Activated CD4-positive, alpha-beta T cell treated with anti-CD3 and anti-CD28 coated beads, Interleukin-2, amount 50 U/mL, for 4 hours (primary cell): ENCODE data around the gene BARHL2.

Experiments used
- DNase-seq, 2 experiments: peaks; one replicate each; pipeline ENCODE4 v3.0.0-alpha.2; 2020

BARHL2 gene

GRCh38 chr1:90724361-90724760, 7.3 kb upstream of the BARHL2 start:
- DNase-seq: no peak

DNA sequence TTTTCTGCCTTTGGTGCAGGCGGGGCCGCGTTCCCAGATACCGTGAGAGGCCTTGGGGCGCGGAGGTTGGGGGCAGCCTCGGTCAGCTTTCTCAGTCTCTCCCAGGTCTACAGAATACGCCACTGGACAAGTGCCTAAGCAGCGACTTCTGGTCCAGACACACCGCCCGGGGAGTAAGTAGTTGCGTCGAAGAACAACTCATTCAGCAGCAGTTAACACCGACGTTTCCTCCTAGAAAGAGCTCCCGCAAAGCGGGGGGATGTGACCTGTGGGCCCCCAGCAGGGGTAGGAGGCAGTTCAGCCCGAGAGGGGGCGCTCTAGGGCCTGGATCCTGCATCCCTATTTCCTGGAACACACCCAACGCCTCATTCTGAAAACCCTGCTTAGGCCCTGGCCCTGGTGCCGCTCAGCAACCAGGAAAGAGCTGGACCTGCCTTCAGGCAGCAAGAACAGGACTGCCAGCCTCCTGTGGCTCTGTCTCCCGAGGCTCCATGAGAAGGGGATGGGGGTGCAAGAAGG, 6.5 kb upstream of the BARHL2 start:
- no peak for DNase-seq

GRCh38 chr1:90722874-90723589, 5.9 kb upstream of the BARHL2 start:
- DNase-seq: no peak

GRCh38 chr1:90721210-90722194, 4.4 kb upstream of the BARHL2 start:
- DNase-seq: peak; percentile 36 to 41

DNA sequence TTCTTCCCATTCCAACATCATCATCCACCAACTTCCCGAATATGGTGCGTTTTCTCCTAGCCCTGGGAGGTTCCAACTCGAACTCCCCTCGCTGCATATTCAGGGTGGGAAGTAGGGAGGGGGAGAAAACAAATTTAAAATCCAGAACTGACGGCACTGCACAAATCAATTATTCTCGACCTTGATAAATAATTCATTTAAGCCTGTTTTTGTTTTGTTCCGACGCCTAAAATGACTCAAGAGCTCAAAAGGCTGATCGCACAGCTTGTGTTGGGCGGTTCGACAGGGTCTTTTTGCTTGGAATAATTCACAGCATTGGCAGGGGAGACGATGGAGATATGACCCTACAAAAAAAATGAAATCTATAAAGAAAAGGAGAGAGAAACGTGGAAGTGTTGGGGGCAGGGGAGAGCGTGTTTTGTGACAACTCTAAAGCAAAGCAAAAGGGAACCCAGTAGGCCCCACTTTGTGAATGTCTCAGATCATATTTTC, 3.1 kb upstream of the BARHL2 start:
- DNase-seq: no peak

- no peak for DNase-seq
Measured at GRCh38 chr1:90719330-90720144, 2.4 kb upstream of the BARHL2 start.

- DNase-seq: no peak
Measured at GRCh38 chr1:90718411-90719329, 1.6 kb upstream of the BARHL2 start.

DNA sequence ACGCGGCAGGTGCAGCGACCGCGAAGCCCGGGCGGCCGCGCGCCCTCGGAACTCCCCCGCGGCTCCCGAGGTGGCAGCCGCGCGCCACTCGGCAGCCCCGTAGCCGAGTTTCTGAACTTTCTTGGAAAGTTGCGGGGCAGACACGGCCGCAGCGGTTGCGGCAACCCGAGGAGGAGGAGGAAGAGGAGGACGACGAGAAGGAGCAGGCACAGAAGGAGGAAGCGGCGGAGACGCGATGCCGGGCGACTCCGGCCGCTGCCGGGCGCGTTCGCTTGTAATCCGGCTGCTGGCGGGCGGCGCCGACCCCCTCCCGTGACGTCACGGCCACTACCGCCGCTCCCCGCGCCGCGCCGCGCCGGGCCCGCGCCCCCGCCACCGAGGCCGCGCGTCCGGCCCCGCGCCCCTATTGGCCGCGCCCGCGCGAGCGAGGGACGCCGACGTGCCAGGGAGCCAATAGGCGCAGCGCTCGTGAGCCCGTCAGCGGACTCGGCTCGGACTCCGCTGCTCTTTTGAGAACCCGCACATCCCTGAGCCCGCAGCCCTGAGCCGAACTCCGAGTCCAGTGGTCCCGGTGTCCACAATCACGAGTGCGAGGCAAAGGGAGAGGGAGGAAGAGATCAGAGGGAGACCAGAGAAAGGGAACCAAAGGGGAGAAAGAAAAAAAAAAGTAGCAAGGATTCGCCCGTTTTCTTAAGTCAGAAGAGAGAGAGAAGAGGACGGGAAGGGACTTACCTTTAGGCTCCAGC, 736 bp upstream of the BARHL2 start:
- no peak for DNase-seq

GRCh38 chr1:90717356-90717664, 208 bp upstream of the BARHL2 start:
- DNase-seq: no peak

- no peak for DNase-seq
Measured at GRCh38 chr1:90716243-90716551, 905 bp downstream of the BARHL2 start.

GRCh38 chr1:90715309-90715708, 1.8 kb downstream of the BARHL2 start:
- DNase-seq: no peak

DNA sequence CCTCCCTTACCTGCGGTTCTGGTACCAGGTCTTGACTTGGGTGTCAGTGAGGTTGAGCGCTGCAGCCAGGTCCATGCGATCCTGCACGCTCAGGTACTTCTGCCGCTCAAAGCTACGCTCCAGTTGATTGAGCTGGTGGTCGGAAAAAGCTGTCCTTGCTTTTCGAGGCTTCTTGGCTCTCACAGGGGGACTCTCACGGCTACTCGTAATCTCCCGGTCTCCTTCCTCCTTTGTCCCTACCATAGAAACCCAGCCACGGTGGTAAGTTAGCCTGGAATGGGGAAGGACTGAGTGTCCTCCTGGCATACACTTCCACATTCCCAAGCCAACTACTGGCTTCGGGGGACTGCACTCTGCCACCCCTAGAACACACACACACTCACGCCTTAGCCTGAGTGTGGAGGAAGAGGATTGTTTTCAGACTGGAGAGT, 2.6 kb downstream of the BARHL2 start:
- no peak for DNase-seq

DNA sequence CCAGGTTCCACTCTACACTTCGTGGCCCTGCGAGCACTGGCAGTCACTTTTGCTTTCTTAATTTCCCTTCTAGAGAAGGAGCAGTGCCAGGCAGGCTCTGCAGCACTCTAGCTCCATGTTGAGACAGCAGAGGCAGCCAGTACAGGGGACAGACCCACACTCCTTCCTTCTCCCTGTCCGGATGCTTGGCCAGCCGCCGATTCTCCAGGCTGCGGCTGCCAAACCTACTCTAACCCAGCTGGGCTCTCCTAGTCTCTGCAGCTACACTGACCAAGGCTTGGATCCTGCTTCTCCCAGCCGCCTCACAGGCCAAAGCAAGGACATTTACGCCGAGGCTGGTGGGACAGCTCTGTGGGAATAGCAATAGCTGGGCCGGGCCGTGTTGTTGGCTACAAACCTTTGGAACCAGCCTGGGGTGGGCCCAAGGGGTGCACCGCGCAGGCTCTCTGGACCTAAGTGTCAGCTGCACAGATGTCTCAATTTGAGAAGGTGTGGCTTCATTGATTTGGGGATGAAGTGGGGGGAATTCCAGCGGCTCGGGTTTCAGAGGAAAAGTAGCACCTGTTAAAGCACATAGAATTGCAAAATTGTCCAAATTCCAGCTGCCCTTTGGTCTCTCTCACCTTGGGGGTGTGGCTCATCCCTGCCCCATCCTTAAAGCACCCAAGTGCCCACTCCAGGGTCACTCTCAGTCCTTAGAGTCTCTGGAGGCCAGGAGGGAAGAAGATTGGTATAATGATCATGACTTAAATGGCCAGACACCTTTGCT, 3.2 kb downstream of the BARHL2 start:
- DNase-seq: no peak

GRCh38 chr1:90712915-90713730, 4.0 kb downstream of the BARHL2 start:
- no peak for DNase-seq

DNA sequence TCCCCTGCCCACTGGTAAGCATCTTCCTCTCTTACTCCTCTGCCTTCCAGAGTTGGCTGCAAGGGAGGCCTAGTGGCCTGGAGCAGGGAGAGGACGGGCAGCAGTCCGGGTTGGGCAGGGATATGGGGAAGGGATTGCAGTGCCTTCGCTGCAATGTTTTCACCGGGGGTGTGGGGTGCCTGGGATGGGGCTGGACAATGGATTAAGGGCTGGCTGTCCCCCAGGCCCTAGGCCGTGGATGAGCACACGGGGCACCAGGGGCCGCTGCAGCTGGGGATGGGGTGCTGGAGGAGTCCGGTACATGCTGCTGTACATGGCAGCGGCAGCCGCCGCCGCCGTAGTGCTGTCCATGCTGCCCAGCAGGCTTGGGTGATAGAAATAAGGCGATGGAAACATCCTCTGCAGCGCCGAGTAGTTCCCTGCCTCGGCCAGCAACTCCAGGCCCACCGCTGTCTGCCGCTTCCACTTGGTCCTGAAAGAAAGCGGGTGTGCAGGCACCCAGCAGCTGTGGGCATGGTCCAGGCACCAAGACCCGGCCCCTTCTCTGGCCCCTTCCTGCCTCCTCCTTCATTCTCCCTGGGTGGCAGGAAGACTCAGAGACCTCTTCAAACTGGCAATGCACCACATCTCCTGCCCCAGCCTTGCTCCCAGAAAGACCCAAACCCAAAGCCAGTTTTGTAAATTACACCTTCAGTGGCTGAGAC, 4.8 kb downstream of the BARHL2 start:
- DNase-seq: no peak

GRCh38 chr1:90711696-90712095, 5.4 kb downstream of the BARHL2 start:
- DNase-seq: no peak

DNA sequence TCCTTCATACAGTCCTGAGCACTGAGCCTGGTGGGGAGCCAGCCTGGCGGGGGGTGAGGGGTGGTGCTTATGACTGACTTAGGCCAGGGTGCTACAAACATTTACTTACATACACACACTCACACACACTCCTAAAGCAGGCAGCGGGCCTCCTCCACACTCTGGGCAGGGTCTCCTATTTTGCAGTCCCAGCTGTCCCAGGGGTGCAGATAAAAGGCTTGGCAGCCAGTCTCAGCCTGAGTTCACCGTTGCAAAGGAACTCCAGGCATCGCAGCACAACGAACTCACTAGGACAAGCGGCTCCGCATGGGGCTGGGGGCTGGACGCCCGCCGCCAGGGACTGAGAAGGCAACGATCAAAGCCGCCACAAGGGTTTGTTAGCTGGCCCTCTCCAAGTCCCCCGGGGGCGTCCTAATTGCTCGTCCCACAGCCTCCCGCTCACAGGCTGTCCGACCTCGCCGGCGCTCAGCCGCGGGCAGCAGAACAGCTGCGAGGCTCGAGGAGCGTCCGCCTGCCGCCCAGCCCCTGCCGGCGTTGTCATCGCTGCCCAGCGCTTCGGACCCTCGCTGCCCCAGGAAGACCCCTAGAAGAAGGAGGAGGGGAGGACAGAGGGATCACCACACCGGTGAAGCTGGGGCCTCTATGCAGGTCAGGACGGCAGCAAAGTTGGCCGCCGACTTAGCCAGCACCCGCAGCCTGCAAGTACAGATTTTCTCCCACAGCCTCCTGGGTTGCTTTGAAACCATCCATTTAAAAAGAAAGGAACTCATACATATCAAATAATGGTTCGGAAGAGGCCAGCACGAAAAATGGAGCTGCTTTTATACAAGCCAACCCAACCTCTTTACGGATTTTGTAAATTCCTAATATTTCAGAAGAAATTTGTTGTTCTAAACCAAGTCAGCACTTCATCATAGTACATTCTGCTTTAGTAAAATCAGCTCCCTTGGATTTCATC, 6.2 kb downstream of the BARHL2 start:
- DNase-seq: no peak

GRCh38 chr1:90709535-90709934, 7.6 kb downstream of the BARHL2 start:
- DNase-seq: no peak
